Skeletal muscle cell (primary cell): Measurements from ENCODE around the gene FAM20A.
"Not testable (repeated sequence)": the region's sequence is repeated elsewhere in the genome, so short reads cannot be mapped to it uniquely, and the experiment has no call there.

ENCODE experiments used
- DNase-seq: peaks from one replicate; pipeline ENCODE4 v3.0.0-alpha.2; 2010; ENCODE audit warnings: low read depth
- H3K4me3 ChIP-seq: 2 replicates; pipeline ENCODE4 v1.5.1; 2011; ENCODE audit warnings: low read depth, mild to moderate bottlenecking, control low read depth, low read length, moderate library complexity

The FAM20A gene

DNA sequence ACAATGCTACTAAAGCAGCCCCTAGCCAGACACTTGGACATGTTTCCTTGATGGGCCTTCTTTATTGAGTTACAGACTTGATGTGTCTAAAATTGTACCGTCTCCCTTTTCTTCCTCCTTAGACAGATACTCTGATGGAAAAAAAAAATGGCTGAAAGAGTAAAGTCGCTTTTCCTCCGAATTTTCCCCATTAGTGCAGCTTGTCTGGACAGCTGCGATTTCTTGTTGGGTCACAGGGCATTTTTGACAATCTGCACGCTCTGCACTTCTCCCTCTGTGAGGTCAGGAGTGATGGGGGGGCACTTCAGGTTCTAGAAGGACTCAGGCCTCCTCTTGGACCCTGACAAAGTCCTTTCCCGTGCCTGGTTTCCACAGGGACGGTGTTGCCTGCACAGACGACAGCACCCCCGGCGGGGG lies 89.9 kb downstream of the FAM20A start:
- H3K4me3 ChIP-seq, result peak overlapping the region; percentile 93
- DNase-seq, result no peak

DNA sequence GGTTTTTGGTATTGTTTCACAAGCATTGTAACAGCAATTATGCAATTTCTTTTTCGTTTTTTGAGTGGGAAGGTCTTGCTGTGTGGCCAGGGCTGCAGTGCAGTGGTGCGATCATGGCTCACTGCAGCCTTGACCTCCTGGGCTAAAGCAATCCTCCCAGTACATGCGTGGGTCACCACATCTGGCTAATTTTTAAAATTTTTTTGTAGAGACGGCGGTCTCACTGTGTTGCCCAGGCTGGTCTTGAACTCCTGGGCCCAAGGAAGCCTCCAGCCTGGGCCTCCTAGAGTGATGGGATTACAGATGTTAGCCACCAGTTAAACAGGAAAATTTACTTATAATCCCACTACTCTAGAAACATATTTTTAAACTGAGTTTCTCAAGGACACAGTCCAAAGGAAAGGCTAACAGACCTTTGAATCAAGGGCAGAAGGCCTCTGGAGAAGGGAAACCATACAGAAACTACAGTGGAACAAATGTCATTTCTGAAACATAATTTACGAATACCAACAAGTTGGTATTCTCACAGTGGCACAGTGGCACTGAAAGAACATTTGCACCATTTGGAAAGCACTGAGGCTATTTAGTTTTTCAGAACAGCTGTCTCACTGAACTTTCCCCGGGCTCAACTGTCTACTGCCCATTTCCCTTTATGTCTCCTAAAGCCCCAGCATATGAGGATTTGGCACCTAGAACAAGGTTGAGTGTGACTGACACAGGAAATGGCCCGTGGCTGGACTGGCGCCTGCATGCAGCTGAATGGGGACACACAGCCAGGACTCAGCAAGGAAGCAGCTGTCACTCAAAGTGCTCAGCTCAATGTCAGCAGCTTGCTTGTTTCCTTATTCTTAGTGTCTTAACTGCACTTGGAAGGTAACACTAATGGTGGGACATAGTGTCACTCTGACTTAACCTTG lies 91.8 kb downstream of the FAM20A start:
- no peak overlapping the region for H3K4me3 ChIP-seq
- no peak for DNase-seq

DNA sequence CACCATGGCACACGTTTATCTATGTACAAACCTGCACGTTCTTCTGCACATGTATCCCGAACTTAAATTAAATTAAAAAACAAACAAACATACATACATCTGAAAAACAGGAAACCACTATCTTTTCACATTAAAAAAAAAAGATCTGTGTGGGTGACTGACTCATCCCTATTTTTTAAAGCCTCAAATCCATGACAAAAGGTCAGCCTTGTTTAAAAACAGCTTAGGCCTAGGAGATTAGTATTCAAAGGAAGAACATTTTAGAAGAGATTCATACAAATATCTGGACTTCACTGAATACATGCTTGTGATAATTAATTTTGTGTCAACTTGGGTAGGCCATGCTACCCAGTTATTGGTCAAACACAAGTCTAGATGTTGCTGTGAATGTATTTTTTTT lies 93.6 kb downstream of the FAM20A start:
- DNase-seq, result no peak
- no peak overlapping the region for H3K4me3 ChIP-seq

DNA sequence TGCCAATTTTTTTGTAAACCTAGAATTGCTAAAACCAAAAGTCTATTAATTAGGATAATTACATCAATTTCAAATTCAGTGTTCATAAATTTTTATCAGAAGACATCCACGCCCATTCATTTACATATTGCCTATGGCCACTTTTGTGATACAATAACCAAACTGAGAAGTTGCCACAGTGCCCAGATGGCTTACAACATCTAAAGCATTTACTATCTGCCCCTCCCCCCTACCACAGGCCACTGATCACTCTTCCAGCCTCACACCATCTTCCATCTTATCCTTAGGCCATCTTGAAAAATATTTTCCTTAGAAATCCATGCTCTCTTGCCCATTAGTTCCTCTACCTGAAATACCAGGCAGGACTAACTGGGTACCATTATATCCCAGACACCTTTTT lies 95.2 kb downstream of the FAM20A start:
- H3K4me3 ChIP-seq, result no peak overlapping the region
- no peak for DNase-seq

DNA sequence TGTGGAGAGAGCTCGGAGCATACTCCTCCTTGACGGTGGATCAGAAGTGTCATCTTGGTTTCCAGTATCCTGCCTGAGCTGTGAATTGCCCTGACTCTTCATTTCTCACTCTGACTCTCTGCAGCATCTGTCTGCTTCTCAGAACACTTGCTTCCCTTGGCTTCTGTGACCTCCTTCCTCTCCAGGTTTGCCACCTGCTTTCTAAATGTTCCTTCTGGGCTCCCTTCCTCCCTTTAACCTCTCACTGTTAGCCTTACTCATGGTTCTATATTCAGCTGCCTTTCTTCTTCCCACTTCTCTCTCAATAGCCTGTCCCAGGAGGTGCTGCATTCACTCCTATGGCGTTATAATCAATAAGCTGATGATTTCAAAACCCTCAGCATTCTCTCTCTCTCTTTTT lies 100.1 kb downstream of the FAM20A start:
- H3K4me3 ChIP-seq, result no peak overlapping the region
- DNase-seq, result no peak

DNA sequence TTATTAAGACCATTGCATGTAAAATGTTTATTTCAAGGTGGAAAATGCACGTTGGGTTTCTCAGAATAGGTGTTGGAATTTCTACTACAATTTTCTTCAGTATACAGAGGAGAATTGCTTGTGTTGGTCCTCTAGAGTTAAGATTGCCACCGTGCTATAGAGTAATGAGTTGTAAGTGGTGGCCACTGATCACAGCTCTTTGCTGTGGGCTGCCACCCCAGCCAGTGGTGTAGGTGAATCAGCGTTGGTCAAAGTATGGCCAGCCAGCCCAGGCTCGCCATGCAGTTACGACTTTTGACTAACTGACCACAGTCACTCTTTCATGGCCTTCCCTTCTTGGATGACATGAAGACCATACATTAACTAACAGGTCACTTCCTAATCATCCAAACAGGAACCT lies 101.6 kb downstream of the FAM20A start:
- DNase-seq, result no peak
- no peak overlapping the region for H3K4me3 ChIP-seq

DNA sequence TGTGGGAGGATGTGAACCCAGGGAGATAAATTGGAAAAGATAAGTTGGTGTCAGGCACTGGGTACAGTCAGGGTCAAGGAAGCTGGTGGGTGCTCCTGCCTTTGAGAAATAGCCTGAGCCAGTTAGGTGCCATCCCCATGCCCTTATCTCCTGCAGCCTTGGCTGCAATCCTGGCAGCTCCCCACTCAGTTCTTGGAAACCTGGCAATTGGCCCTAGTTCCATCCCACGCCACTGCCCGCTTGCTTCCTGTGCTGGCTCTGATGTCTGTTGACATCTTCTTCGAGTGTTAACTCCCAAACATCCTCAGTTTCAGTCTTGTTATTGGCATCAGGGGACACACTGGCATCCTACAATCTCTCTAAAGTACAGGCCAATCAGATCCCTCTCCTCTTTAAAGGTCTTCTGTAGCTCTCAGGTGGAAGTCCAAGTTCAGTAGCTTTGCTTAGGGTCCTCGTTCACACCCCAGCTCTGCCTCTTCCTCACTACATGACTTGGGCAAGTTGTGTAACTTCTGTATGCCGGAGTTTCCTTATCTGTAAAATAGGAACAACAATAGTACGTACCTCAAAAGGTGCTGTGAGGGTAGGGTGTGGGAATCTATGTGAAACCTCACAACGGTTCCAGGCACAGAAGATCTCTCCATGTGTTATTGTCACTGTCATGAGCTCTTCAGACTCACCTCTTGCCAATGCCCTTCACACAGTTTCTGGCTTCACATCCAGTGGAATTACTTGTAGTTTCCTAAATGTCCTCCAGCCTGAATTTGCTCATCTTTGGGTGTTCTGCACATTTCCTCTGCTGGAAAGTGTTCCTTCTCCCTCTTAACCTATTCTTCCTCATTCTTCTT lies 102.5 kb downstream of the FAM20A start:
- H3K4me3 ChIP-seq, result no peak overlapping the region
- no peak for DNase-seq

DNA sequence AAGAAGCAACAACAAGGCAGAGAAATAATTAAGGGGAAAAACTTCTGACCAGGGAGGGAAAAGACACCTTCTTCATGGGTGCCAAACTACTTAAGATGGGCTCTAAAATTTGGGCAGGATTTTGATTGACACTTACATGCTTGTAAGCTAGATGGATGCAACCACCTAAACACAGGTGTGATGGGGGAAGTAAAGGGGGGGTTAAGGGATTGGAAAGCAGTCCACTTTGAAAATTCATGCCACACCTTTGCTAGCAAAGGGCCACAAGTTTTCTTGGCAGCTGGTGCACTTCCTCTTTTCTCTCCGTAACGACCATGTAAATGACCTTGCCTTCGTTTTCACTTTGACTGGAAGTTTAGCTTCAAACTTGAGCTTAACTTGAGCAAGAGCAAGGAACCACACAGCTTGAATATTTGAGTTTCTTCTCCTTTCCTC lies 103.3 kb downstream of the FAM20A start:
- no peak for DNase-seq
- no peak overlapping the region for H3K4me3 ChIP-seq

DNA sequence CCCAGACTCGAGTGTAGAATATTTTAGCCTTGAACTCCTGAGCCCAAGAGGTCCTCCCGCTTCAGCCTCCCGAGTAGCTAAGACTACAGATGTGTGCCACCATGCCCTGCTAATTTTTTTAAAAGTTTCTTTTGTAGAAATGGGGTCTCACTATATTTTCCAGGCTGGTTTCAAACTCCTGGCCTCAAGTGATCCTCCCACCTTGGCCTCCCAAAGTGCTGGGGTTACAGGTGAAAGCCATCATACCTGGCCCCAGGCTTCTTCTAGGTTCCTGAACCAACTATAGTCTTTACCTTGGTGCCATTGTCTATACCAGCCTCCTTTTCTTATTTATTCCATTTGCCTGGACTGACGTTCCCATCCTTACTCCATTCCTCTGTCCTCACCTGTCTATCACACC lies 106.1 kb downstream of the FAM20A start:
- no peak for DNase-seq
- no peak overlapping the region for H3K4me3 ChIP-seq

DNA sequence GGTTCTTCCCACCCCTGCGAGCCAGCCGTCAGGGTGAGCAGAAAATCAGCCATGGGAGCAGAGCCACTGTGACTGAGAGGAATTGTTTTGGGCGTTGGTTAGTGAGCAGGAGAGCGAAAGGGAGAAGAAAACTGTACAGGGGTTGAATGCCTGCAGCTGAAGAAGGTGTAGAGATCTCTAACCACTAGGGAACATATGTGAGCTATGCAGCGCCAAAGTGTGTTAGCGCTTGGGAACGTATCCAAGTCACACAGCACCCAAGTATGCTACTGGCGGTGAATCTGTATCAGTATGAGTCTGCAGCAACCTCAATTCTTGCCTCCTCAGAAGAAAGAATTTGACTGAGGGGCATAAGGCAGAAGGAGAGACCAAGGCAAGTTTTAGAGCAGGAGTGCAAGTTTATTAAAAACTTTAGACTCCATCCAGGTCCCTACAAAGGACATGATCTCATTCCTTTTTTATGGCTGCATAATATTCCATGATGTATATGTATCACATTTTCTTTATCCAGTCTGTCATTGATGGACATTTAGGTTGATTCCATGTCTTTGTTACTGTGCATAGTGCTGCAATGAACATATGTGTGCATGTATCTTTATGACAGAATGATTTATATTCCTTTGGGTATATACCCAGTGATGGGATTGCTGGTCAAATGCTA lies 108.6 kb downstream of the FAM20A start:
- not testable (repeated sequence) for DNase-seq, H3K4me3 ChIP-seq

DNA sequence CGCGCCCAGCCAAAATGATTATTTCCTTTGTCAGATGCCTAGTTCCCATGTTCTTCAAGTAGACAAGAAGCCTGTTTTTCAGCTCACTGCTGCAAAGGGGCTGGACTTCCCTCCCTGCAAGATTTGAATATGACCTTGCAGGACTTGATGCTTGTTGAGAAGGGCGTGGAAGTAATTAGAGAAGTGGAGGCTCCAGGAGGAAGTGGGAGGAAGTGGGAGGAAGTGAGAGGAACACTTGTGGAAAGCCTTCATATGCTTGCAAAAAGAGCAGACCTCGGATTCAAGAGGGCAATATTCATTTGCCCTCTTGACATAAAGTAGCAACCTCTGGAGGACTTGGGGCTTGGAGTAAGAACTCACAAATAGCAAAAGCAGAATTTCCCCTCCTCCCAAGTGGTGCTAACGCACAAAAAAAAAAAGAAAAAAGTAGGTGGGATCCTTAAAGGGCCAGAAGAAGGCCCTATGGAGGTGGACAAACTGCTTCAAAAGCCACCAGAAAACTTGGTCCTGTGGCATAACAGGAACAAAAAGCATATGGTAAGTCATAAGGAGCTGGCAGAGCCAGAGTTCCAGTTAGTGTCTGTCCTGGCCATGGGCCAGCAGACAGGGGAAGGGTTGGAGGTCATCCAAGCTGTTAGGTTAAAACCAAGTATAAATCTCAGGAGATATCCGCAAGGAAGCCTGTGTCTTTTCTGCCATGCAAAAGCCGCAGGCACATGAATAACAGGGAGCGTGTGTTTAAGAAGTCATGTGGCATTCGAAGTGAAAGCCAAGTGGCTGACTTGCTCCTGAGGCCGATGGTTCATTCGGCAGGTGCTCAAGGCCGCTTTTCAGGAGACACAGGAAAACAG lies 109.6 kb downstream of the FAM20A start:
- H3K4me3 ChIP-seq, result no peak overlapping the region
- DNase-seq, result no peak

DNA sequence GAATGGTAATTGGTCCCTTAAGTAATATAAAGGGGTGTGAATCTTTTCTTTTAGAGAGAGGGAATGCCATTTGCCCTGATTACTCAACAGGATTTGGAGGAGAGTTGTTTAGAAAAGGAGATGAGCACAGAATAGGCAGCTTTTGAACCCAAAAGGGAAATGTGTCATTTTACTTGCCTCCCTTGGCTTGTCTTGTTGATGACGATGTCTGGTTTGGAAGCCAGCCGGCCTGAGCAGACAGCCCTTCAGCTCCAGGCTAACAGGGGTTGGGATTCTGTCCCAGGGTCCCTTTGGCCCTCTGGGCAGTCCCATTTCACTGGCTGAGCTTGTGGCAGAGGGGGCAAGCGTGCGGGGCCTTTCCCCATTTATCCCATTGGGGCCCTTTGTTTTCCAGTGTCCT lies 111.2 kb downstream of the FAM20A start:
- H3K4me3 ChIP-seq, result no peak overlapping the region

More for the DNA sequence above, 111.2 kb downstream of the FAM20A start:
- no peak for DNase-seq
